ENCODE data around the gene CASK. TPM values are rescaled to one million over a fixed set of nuclear protein-coding genes. Genes with fewer than 3 reads are reported as not detected.

Gene CASK
- polyA plus RNA-seq, 1 donor from 2014 or later, result 58.3 TPM

GRCh38 chrX:41499984-41500383 lies 423.4 kb downstream of the CASK start:
- H3K4me3 ChIP-seq (ENCODE audit: low read length), result no peak overlapping the region
- H3K36me3 ChIP-seq (ENCODE audit: insufficient read depth, low read length), result no peaks in the 10 kb centered on the region
- H3K9me2 ChIP-seq (ENCODE audit: insufficient read depth, low read length), result no peaks in the 10 kb centered on the region
- no peak overlapping the region for H3K4me2 ChIP-seq (ENCODE audit: low read length)
- no peaks in the 10 kb centered on the region for H3K9me3 ChIP-seq (ENCODE audit: low read length)
- no peak overlapping the region for H3K27ac ChIP-seq (ENCODE audit: low read length)
- no peaks in the 10 kb centered on the region for H3K27me3 ChIP-seq (ENCODE audit: insufficient read depth, low read depth, low read length)
- no peaks in the 10 kb centered on the region for H3F3A ChIP-seq (ENCODE audit: insufficient read depth, low read length, poor library complexity, severe bottlenecking)
- no peak overlapping the region for H3K9ac ChIP-seq (ENCODE audit: low read length)
- H4K20me1 ChIP-seq (ENCODE audit: insufficient read depth), result no peaks in the 10 kb centered on the region
- no peak for TF ChIP-seq SMC3 (conservative IDR thresholded peaks at IDR 0.05; ENCODE audit: poor library complexity)
- no peak for TF ChIP-seq EP300 (conservative IDR thresholded peaks at IDR 0.05; ENCODE audit: poor library complexity, severe bottlenecking)
- no peak for TF ChIP-seq MXI1 (conservative IDR thresholded peaks at IDR 0.05; ENCODE audit: poor library complexity, severe bottlenecking)
- TF ChIP-seq RAD21 (conservative IDR thresholded peaks at IDR 0.05), result no peak
- TF ChIP-seq TAF1 (IDR thresholded peaks at IDR 0.05; ENCODE audit: low read depth), result no peak
- TF ChIP-seq EZH2 (IDR thresholded peaks at IDR 0.05; ENCODE audit: borderline replicate concordance, insufficient read depth, low read length, poor library complexity, severe bottlenecking), result no peak
- TF ChIP-seq POLR2AphosphoS5 (IDR thresholded peaks at IDR 0.05), result no peak
- TF ChIP-seq REST (IDR thresholded peaks at IDR 0.05; ENCODE audit: borderline replicate concordance), result no peak
- no peaks in the 10 kb centered on the region for H3K79me2 ChIP-seq (replicated peaks; ENCODE audit: insufficient read depth, low read length)
- H2AFZ ChIP-seq (ENCODE audit: low read depth, low read length), result no peak overlapping the region

DNA sequence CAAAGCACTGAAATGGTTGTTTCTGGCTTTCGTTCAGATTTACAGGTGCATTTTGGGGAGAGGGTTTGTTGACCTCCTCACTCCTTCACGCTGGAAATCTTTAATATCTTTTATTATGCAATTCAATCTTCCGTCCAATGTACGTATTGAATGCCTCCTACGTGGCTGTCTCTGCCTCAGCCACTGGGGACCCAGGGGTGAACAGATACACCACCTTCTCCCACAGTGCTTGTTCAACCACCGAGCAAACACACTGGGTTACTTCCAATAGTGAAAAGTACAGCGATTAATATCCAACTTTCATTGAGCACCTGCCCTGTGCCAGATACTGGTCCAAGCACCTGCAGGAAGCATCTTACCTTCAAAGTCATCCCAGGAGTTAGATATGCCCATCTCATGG lies 424.2 kb downstream of the CASK start:
- Histone ChIP-seq H3K79me2 (replicated peaks; ENCODE audit: insufficient read depth, low read length) (no peaks in the 10 kb centered on the region), H3K9me3 (ENCODE audit: low read length) (no peaks in the 10 kb centered on the region), H3K27ac (ENCODE audit: low read length) (no peak overlapping the region), H3K4me2 (ENCODE audit: low read length) (no peak overlapping the region), H3F3A (ENCODE audit: insufficient read depth, low read length, poor library complexity, severe bottlenecking) (no peaks in the 10 kb centered on the region), H2AFZ (ENCODE audit: low read depth, low read length) (no peak overlapping the region), H4K20me1 (ENCODE audit: insufficient read depth) (no peaks in the 10 kb centered on the region), H3K27me3 (ENCODE audit: insufficient read depth, low read depth, low read length) (no peaks in the 10 kb centered on the region), H3K9ac (ENCODE audit: low read length) (no peak overlapping the region), H3K4me3 (ENCODE audit: low read length) (no peak overlapping the region), H3K36me3 (ENCODE audit: insufficient read depth, low read length) (no peaks in the 10 kb centered on the region), H3K9me2 (ENCODE audit: insufficient read depth, low read length) (no peaks in the 10 kb centered on the region)
- TF ChIP-seq EP300 (conservative IDR thresholded peaks at IDR 0.05; ENCODE audit: poor library complexity, severe bottlenecking) (no peak), RAD21 (conservative IDR thresholded peaks at IDR 0.05) (no peak), POLR2AphosphoS5 (IDR thresholded peaks at IDR 0.05) (no peak), TAF1 (IDR thresholded peaks at IDR 0.05; ENCODE audit: low read depth) (no peak)

- H3K4me2 ChIP-seq (ENCODE audit: low read length), result no peak overlapping the region
- TF ChIP-seq RAD21 (conservative IDR thresholded peaks at IDR 0.05) (no peak), EP300 (conservative IDR thresholded peaks at IDR 0.05; ENCODE audit: poor library complexity, severe bottlenecking) (no peak), TAF1 (IDR thresholded peaks at IDR 0.05; ENCODE audit: low read depth) (no peak), EZH2 (IDR thresholded peaks at IDR 0.05; ENCODE audit: borderline replicate concordance, insufficient read depth, low read length, poor library complexity, severe bottlenecking) (no peak), MXI1 (conservative IDR thresholded peaks at IDR 0.05; ENCODE audit: poor library complexity, severe bottlenecking) (no peak), SMC3 (conservative IDR thresholded peaks at IDR 0.05; ENCODE audit: poor library complexity) (no peak), POLR2AphosphoS5 (IDR thresholded peaks at IDR 0.05) (no peak), REST (IDR thresholded peaks at IDR 0.05; ENCODE audit: borderline replicate concordance) (no peak)
- TF ChIP-seq, protein P1, sequence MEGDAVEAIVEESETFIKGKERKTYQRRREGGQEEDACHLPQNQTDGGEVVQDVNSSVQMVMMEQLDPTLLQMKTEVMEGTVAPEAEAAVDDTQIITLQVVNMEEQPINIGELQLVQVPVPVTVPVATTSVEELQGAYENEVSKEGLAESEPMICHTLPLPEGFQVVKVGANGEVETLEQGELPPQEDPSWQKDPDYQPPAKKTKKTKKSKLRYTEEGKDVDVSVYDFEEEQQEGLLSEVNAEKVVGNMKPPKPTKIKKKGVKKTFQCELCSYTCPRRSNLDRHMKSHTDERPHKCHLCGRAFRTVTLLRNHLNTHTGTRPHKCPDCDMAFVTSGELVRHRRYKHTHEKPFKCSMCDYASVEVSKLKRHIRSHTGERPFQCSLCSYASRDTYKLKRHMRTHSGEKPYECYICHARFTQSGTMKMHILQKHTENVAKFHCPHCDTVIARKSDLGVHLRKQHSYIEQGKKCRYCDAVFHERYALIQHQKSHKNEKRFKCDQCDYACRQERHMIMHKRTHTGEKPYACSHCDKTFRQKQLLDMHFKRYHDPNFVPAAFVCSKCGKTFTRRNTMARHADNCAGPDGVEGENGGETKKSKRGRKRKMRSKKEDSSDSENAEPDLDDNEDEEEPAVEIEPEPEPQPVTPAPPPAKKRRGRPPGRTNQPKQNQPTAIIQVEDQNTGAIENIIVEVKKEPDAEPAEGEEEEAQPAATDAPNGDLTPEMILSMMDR (IDR thresholded peaks at IDR 0.05; ENCODE audit: poor library complexity, severe bottlenecking), result no peak
- H3K27ac ChIP-seq (ENCODE audit: low read length), result no peak overlapping the region
- H3K36me3 ChIP-seq (ENCODE audit: insufficient read depth, low read length), result no peaks in the 10 kb centered on the region
- H3K4me3 ChIP-seq (ENCODE audit: low read length), result no peak overlapping the region
- no peak overlapping the region for H2AFZ ChIP-seq (ENCODE audit: low read depth, low read length)
- no peaks in the 10 kb centered on the region for H3K9me2 ChIP-seq (ENCODE audit: insufficient read depth, low read length)
- H3K9me3 ChIP-seq (ENCODE audit: low read length), result no peaks in the 10 kb centered on the region
- no peaks in the 10 kb centered on the region for H4K20me1 ChIP-seq (ENCODE audit: insufficient read depth)
- H3K79me2 ChIP-seq (replicated peaks; ENCODE audit: insufficient read depth, low read length), result no peaks in the 10 kb centered on the region
- H3F3A ChIP-seq (ENCODE audit: insufficient read depth, low read length, poor library complexity, severe bottlenecking), result no peaks in the 10 kb centered on the region
- H3K27me3 ChIP-seq (ENCODE audit: insufficient read depth, low read depth, low read length), result no peaks in the 10 kb centered on the region
- H3K9ac ChIP-seq (ENCODE audit: low read length), result no peak overlapping the region
Measured at GRCh38 chrX:41491267-41492004, 431.9 kb downstream of the CASK start.
